Measurements from ENCODE around the gene PSMG4. TPM values are rescaled to one million over a fixed set of nuclear protein-coding genes. Genes with fewer than 3 reads are reported as not detected.
"Not testable (repeated sequence)": the region's sequence is repeated elsewhere in the genome, so short reads cannot be mapped to it uniquely, and the experiment has no call there.

PSMG4 gene
- total RNA-seq, 1 experiment from 2014 or later: 27.0 TPM

GRCh38 chr6:3244003-3244831 is 14.5 kb upstream of the PSMG4 start:
- CTCF ChIA-PET: no interaction called here
- Histone ChIP-seq H3K4me3 (ENCODE audit: low read depth in 2 of 2, low read length in 2 of 2) (no peak overlapping the region), H3K9me3 (ENCODE audit: control insufficient read depth, insufficient read depth, low read depth, low read length) (no peaks in the 10 kb centered on the region), H3K36me3 (ENCODE audit: control insufficient read depth, insufficient read depth, low read length) (no peaks in the 10 kb centered on the region), H3K27ac (ENCODE audit: low read length) (no peak overlapping the region), H3K4me1 (ENCODE audit: control insufficient read depth, insufficient read depth, low read length) (peaks cover 7% of the 10 kb centered on the region; the same call in 1 of the 2 replicates), H3K27me3 (ENCODE audit: control insufficient read depth, insufficient read depth, low read length) (no peaks in the 10 kb centered on the region)
- BruUV-seq (replicated peaks): no TSS peak
- DNase-seq (ENCODE audit: low read depth, low spot score): no peak
- no peak for ATAC-seq
- POLR2A ChIA-PET: interaction anchor here (0.6 kb wide), 1 partner anchor 255 kb away, joined by 5 read pairs; no protein-coding TSS in a partner anchor
- intact Hi-C loops (cut with micrococcal nuclease; ENCODE audit: unreplicated experiment): no loop called here
- TF ChIP-seq REST (IDR thresholded peaks at IDR 0.05; ENCODE audit: insufficient read depth in 1 of 2, low read depth in 2 of 2, low read length in 1 of 2): no peak
- no peak for TF ChIP-seq POLR2AphosphoS5 (IDR thresholded peaks at IDR 0.05; ENCODE audit: low read depth, low read length)
- TF ChIP-seq SIN3A (IDR thresholded peaks at IDR 0.05; ENCODE audit: borderline replicate concordance, insufficient read depth, low read depth, low read length): no peak
- TF ChIP-seq CTCF (IDR thresholded peaks at IDR 0.05): no peak
- TF ChIP-seq TCF7L2 (IDR thresholded peaks at IDR 0.05; ENCODE audit: low read depth, low read length): no peak
- in situ Hi-C loops (cut with HindIII; ENCODE audit: low pct_unique_long_range_greater_than_20kb, low sequenced_read_pairs): no loop called here

GRCh38 chr6:3244832-3245161 is 13.9 kb upstream of the PSMG4 start:
- CTCF ChIA-PET; in situ Hi-C loops (cut with HindIII; ENCODE audit: low pct_unique_long_range_greater_than_20kb, low sequenced_read_pairs): not testable (repeated sequence)

GRCh38 chr6:3245216-3245615 is 13.5 kb upstream of the PSMG4 start:
- no TSS peak for BruUV-seq (replicated peaks)
- in situ Hi-C loops (cut with HindIII; ENCODE audit: low pct_unique_long_range_greater_than_20kb, low sequenced_read_pairs): no loop called here

More at GRCh38 chr6:3244832-3245161, 13.9 kb upstream of the PSMG4 start:
- DNase-seq (ENCODE audit: low read depth, low spot score); H3K4me1 ChIP-seq (ENCODE audit: control insufficient read depth, insufficient read depth, low read length); H3K9me3 ChIP-seq (ENCODE audit: control insufficient read depth, insufficient read depth, low read depth, low read length); intact Hi-C loops (cut with micrococcal nuclease; ENCODE audit: unreplicated experiment); BruUV-seq (replicated peaks); H3K36me3 ChIP-seq (ENCODE audit: control insufficient read depth, insufficient read depth, low read length); H3K27me3 ChIP-seq (ENCODE audit: control insufficient read depth, insufficient read depth, low read length); ATAC-seq; H3K27ac ChIP-seq (ENCODE audit: low read length); H3K4me3 ChIP-seq (ENCODE audit: low read depth in 2 of 2, low read length in 2 of 2): not testable (repeated sequence)
- POLR2A ChIA-PET: interaction anchor here (0.6 to 0.7 kb wide), 2 partner anchors 33 to 255 kb away, joined by 5 to 10 read pairs; no protein-coding TSS in a partner anchor

More at GRCh38 chr6:3245216-3245615, 13.5 kb upstream of the PSMG4 start:
- no peak for ATAC-seq
- no peak overlapping the region for H3K27ac ChIP-seq (ENCODE audit: low read length)
- POLR2A ChIA-PET: interaction anchor here (0.7 kb wide), 1 partner anchor 33 kb away, joined by 10 read pairs; no protein-coding TSS in a partner anchor
- CTCF ChIA-PET: interaction anchor here (1.1 kb wide), 1 partner anchor 83 kb away, joined by 3 read pairs; no protein-coding TSS in a partner anchor
- H3K4me3 ChIP-seq (ENCODE audit: low read depth in 2 of 2, low read length in 2 of 2): no peak overlapping the region
- TF ChIP-seq REST (IDR thresholded peaks at IDR 0.05; ENCODE audit: insufficient read depth in 1 of 2, low read depth in 2 of 2, low read length in 1 of 2) (no peak), TCF7L2 (IDR thresholded peaks at IDR 0.05; ENCODE audit: low read depth, low read length) (no peak)
- no peak for DNase-seq (ENCODE audit: low read depth, low spot score)
- intact Hi-C loops (cut with micrococcal nuclease; ENCODE audit: unreplicated experiment): no loop called here
- H3K9me3 ChIP-seq (ENCODE audit: control insufficient read depth, insufficient read depth, low read depth, low read length): no peaks in the 10 kb centered on the region
- peaks cover 7% of the 10 kb centered on the region; the same call in 1 of the 2 replicates for H3K4me1 ChIP-seq (ENCODE audit: control insufficient read depth, insufficient read depth, low read length)
- H3K27me3 ChIP-seq (ENCODE audit: control insufficient read depth, insufficient read depth, low read length): no peaks in the 10 kb centered on the region
- no peaks in the 10 kb centered on the region for H3K36me3 ChIP-seq (ENCODE audit: control insufficient read depth, insufficient read depth, low read length)
